GM12892 (cell line): ENCODE data around the gene HIPK4.

Experiments
- POLR2A ChIP-seq: IDR thresholded peaks from 2 replicates; pipeline ENCODE4 v1.6.1; 2011; ENCODE audit warnings: low read depth, low read length, control low read depth
- TAF1 ChIP-seq: IDR thresholded peaks from 2 replicates; pipeline ENCODE4 v1.6.1; 2011; ENCODE audit warnings: low read depth, mild to moderate bottlenecking, control low read depth, low read length, borderline replicate concordance

- no peak for TF ChIP-seq POLR2A
- no peak for TF ChIP-seq TAF1
These were observed 6.2 kb downstream of the HIPK4 start for GRCh38 chr19:40383668-40384248.
